GDM1 (cell line): ENCODE measurements around the gene IGSF3.
"Not testable (repeated sequence)": the region's sequence is repeated elsewhere in the genome, so short reads cannot be mapped to it uniquely, and the experiment has no call there.

Experiments
- DNase-seq: peaks from one replicate; lab custom pipeline; 2025; lab: John Stamatoyannopoulos, UW

The IGSF3 gene

GRCh38 chr1:116661633-116662032, 5.9 kb downstream of the IGSF3 start:
- no peak for DNase-seq

- DNase-seq: not testable (repeated sequence)
These were observed 8.9 kb downstream of the IGSF3 start for GRCh38 chr1:116658645-116659044.

- DNase-seq: not testable (repeated sequence)
These were observed 9.7 kb downstream of the IGSF3 start for GRCh38 chr1:116657836-116658235.

- no peak for DNase-seq
These were observed 13.2 kb downstream of the IGSF3 start for GRCh38 chr1:116654351-116654750.

- DNase-seq: not testable (repeated sequence)
These were observed 14.9 kb downstream of the IGSF3 start for GRCh38 chr1:116652598-116652997.

GRCh38 chr1:116650781-116651180, 16.8 kb downstream of the IGSF3 start:
- not testable (repeated sequence) for DNase-seq

GRCh38 chr1:116649041-116649440, 18.5 kb downstream of the IGSF3 start:
- DNase-seq: not testable (repeated sequence)

- not testable (repeated sequence) for DNase-seq
These were observed 19.2 kb downstream of the IGSF3 start for GRCh38 chr1:116648325-116648724.

GRCh38 chr1:116647186-116647585, 20.3 kb downstream of the IGSF3 start:
- DNase-seq: not testable (repeated sequence)

GRCh38 chr1:116646673-116647170, 20.8 kb downstream of the IGSF3 start:
- DNase-seq: not testable (repeated sequence)

- DNase-seq: not testable (repeated sequence)
These were observed 21.5 kb downstream of the IGSF3 start for GRCh38 chr1:116645802-116646672.

GRCh38 chr1:116644993-116645392, 22.5 kb downstream of the IGSF3 start:
- DNase-seq: not testable (repeated sequence)

GRCh38 chr1:116644096-116644495, 23.4 kb downstream of the IGSF3 start:
- DNase-seq: not testable (repeated sequence)

GRCh38 chr1:116643281-116643751, 24.2 kb downstream of the IGSF3 start:
- not testable (repeated sequence) for DNase-seq

GRCh38 chr1:116642311-116643280, 24.9 kb downstream of the IGSF3 start:
- not testable (repeated sequence) for DNase-seq

- DNase-seq: not testable (repeated sequence)
These were observed 29.9 kb downstream of the IGSF3 start for GRCh38 chr1:116637583-116637982.

GRCh38 chr1:116636584-116636983, 30.9 kb downstream of the IGSF3 start:
- DNase-seq: not testable (repeated sequence)

GRCh38 chr1:116634386-116634785, 33.1 kb downstream of the IGSF3 start:
- not testable (repeated sequence) for DNase-seq

GRCh38 chr1:116631996-116632925, 35.3 kb downstream of the IGSF3 start:
- DNase-seq: not testable (repeated sequence)

GRCh38 chr1:116631554-116631953, 36.0 kb downstream of the IGSF3 start:
- not testable (repeated sequence) for DNase-seq

- DNase-seq: not testable (repeated sequence)
These were observed 37.5 kb downstream of the IGSF3 start for GRCh38 chr1:116630057-116630456.
